GM19023 (cell line): ENCODE results near the gene FAM174B.

Source experiments
- ATAC-seq: cut with Tn5 transposase; IDR thresholded peaks from one replicate; pipeline ENCODE4 v1.9.1; 2021; ENCODE audit warnings: mild to moderate bottlenecking, moderate library complexity; ENCODE audit not compliant: unreplicated experiment

FAM174B gene

DNA sequence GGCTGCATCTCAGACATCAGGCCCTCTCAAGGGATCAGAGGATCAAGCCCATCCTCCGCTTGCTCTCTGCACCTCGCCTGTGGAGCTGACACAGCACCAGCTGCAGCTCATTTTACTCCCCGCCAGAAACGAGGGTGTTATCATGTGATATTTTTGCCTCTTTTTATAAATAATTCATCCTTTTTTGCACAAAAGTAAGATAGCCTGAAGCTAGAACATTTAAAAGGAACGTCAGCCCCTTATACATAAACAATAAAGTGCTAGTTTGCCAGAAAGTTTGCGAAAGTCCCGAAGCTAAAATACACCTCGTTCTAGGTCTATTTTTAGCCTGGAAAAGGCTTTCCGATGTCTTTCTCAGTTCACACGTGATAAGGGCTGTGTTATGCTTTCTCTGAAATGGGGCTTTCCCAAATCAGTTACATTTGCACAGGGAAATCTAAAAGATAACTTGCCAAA, 9.6 kb upstream of the FAM174B start:
- no peak for ATAC-seq

GRCh38 chr15:92664178-92664900, 8.8 kb upstream of the FAM174B start:
- ATAC-seq, result no peak

DNA sequence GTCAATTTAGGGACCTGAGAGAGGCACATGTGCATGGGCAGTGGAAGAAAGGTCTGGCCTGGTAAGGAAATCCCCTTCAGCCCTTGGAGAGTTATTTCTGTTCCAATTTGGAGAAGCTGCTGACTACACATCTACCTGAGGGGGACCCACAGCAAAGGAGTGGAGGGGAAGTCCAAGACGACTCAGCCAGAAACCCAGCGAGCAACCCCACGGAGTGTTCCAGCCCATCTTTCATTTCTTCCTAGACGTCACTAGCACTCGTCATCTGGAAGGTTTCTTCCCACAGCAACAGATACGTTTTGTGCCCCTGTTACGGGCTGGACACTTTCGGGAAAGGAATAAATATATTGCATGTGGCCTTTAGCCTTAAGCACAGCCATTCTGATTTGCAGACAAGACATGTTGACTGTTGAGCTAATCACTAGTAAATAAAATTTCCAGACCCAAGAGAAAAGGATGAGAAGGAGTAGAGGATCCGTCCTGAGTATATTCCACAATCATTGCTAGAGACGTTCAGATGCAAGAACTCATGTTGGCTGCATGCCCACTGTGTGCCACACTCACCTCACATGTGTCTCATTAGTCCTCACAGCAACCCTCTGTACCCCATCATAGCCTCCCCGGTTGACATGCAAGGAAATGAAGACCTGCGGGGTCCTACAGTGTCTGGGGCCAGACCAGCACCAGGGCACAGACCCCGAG, 7.8 kb upstream of the FAM174B start:
- ATAC-seq, result peak; percentile 83

GRCh38 chr15:92662762-92663161, 7.2 kb upstream of the FAM174B start:
- ATAC-seq, result peak; percentile 18

DNA sequence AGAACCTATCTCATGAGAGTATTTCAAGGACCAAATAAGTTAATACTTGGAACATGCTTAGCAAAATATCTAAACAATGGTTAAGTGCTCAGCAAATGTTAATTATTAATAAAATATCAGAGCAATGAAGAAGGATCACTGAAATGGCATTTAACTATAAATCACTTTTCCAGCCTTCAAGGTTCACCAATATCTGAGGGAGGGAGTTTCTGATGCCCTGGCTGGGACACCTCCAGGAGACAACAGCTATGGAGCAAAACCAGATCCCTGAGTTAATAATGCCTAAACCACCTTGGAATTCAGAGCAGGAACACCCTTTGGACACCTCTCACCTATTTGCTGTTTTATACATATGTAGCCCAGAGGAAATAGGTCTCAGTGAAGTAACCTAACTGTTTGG, 6.4 kb upstream of the FAM174B start:
- no peak for ATAC-seq

- no peak for ATAC-seq
These were observed 5.5 kb upstream of the FAM174B start for GRCh38 chr15:92661069-92661468.

GRCh38 chr15:92657486-92657885, 1.9 kb upstream of the FAM174B start:
- ATAC-seq, result no peak

DNA sequence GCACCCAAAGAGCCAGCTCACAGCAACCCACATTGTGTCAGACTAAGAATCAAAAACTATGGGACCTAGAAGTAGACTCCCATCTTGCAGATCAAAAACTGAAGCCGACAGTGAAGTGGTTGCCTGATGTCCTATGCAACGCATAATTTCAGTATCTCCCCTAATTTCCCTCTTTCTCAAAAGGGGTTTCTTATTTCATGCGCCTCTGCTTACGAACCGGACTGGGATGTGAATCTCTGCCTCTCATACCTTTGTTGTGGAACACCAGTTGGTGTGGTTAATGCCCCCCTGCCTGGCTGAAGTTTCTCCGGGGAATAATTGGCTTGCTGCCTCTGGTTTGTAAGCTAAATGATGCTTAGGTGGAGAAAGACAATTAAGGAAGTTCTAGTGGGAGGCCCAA, 514 bp upstream of the FAM174B start:
- ATAC-seq, result no peak

- ATAC-seq, result no peak
These were observed 913 bp downstream of the FAM174B start for GRCh38 chr15:92654662-92655061.

- no peak for ATAC-seq
These were observed 1.6 kb downstream of the FAM174B start for GRCh38 chr15:92653836-92654539.

DNA sequence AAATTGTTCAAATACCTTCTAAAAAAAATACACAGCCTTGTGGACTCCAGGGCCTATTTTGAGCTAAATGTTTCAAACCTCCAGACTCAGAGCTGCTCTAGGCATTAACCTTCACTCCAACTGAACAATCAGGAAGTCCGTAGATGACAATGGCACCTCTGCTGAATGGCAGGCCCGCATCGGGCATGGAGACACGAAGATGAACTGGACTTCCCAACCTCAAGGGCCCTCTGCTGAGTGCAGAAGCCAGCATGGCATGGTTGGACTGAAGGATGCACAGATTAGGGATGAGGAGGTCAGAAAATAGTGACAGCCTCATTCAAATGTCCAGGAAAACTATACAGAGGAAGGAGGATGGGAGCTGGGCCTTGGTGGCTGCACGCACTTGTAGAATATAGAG, 2.2 kb downstream of the FAM174B start:
- ATAC-seq, result no peak

- no peak for ATAC-seq
These were observed 3.0 kb downstream of the FAM174B start for GRCh38 chr15:92652576-92652966.

DNA sequence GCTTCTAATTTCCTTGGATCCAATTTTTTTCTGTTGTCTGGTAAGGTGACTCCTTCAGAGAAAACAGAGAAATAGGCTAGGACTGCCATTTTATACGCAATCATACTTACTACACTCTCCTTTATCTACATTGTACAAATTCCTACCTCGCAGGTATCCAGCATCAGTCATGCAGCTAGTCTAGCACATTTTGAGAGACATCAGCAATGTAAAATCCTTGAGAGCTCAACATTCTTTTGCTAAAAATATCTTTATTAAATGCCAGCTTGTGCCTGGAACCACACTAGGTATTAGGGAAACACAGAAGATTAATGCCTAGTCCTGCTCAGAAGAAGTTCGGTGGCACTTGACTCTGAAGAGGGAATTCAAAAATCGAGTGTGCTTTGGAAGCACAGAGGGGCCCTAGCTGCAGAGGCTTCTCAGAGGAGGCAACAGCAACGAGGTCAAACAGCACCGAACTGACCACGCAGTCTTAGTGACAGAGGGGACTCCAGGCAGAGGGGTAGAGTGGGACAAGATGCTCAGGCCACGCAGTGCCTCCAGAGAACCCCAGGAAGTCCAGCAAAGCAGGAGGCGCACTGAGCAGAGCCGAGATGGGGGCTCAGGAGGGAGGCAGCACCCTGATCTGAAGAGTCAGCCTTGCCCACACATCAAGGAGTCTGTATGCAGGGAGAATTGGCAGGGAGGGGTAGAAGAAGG, 3.5 kb downstream of the FAM174B start:
- ATAC-seq, result no peak

- no peak for ATAC-seq
These were observed 4.6 kb downstream of the FAM174B start for GRCh38 chr15:92650966-92651365.

GRCh38 chr15:92650256-92650655, 5.3 kb downstream of the FAM174B start:
- no peak for ATAC-seq

- no peak for ATAC-seq
These were observed 7.2 kb downstream of the FAM174B start for GRCh38 chr15:92648190-92648875.

- no peak for ATAC-seq
These were observed 8.0 kb downstream of the FAM174B start for GRCh38 chr15:92647467-92648163.

GRCh38 chr15:92646216-92646615, 9.4 kb downstream of the FAM174B start:
- ATAC-seq, result no peak

GRCh38 chr15:92645731-92646130, 9.8 kb downstream of the FAM174B start:
- no peak for ATAC-seq

DNA sequence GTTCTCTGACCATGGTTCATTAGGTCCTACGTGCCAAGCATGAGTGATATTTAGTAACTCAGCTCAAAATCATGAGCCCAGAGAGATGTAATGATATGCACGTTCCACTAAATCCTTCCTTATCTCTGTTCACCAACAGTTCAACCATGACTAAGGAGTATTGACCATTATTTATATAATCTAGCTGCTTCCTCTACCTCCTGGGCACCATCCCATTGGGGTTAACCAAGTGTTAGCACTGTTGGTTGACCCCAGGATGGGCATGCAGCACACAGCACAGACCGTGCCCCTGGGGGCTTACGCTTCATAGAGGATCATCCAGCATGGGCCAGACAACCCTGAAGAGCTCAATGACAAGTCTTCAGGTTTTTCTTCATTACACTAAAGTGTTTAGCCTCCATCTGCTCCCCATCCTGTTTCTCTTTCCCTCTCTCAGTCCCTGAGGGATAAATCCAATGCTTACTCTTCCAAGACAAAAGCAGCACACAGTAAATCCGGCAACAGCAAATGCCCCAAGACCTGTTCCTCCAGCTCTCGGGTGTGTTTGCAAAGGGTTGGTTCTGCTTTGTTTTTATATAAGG, 10.4 kb downstream of the FAM174B start:
- ATAC-seq, result no peak
